Measurements from ENCODE around the gene SEL1L.

- TF ChIP-seq CTCF (IDR thresholded peaks at IDR 0.05; ENCODE audit: insufficient read depth, low read length, poor library complexity, severe bottlenecking) (no peak), EZH2phosphoT487 (conservative IDR thresholded peaks at IDR 0.05; ENCODE audit: low read length) (no peak)
Measured at GRCh38 chr14:81504864-81505263, 28.8 kb downstream of the SEL1L start.
